BLaER1 treated with 17β-estradiol and CSF1 and Interleukin-3, amounts not matched to agents 10 nM and 100 nM (cell line): Measurements from ENCODE around the gene CDH23.

Experiments used
- H3K27ac ChIP-seq, 11 experiments: shearing (Covaris generic); formaldehyde crosslinking; 2 replicates each; pipeline ENCODE4 v1.8.1; 2022
- H3K27me3 ChIP-seq, 11 experiments: shearing (Covaris generic); formaldehyde crosslinking; 2 replicates each; pipeline ENCODE4 v1.8.1; 2022
- H3K36me3 ChIP-seq, 11 experiments: shearing (Covaris generic); formaldehyde crosslinking; 2 replicates each; pipeline ENCODE4 v1.8.1; 2022
- H3K4me1 ChIP-seq, 10 experiments: shearing (Covaris generic); formaldehyde crosslinking; 2 replicates each; pipeline ENCODE4 v1.8.1; 2022
- H3K4me2 ChIP-seq, 11 experiments: shearing (Covaris generic); formaldehyde crosslinking; 2 replicates each; pipeline ENCODE4 v1.8.1; 2022
- H3K4me3 ChIP-seq, 10 experiments: shearing (Covaris generic); formaldehyde crosslinking; 2 replicates each; pipeline ENCODE4 v1.8.1; 2022
- H3K9ac ChIP-seq, 11 experiments: shearing (Covaris generic); formaldehyde crosslinking; 2 replicates each; pipeline ENCODE4 v1.8.1; 2022
- H3K9me3 ChIP-seq, 11 experiments: shearing (Covaris generic); formaldehyde crosslinking; replicated peaks in 1 of 11; 2 replicates each; pipeline ENCODE4 v1.8.1; 2022
- H4K20me1 ChIP-seq, 11 experiments: shearing (Covaris generic); formaldehyde crosslinking; 2 replicates each; pipeline ENCODE4 v1.8.1; 2022
- Cebpa-rat ChIP-seq, 11 experiments: shearing (Covaris generic); IDR thresholded peaks; 2 replicates each; pipeline ENCODE4 v1.8.1; 2022

CDH23 gene

GRCh38 chr10:71823356-71823755, 426.6 kb downstream of the CDH23 start:
- Histone ChIP-seq H4K20me1 (peaks cover 33 to 100% (median 97%) of the 10 kb centered on the region in 11 experiments), H3K9me3 (no peaks in the 10 kb centered on the region), H3K27me3 (no peaks in the 10 kb centered on the region), H3K4me3 (no peak overlapping the region), H3K27ac (0 out of 22 replicates have a peak overlapping the region, but pooled peaks of 1 of the 11 experiments have one; percentile 3), H3K4me1 (peaks cover 3 to 100% (median 27%) of the 10 kb centered on the region in 10 experiments; a peak in 17 of 20 replicates), H3K36me3 (peaks cover 100% of the 10 kb centered on the region in 11 experiments), H3K9ac (peak overlapping the region in 4 of 11 experiments; percentile 10 to 32 (median 29); a peak in 4 of 22 replicates), H3K4me2 (peak overlapping the region in 4 of 11 experiments; percentile 2 to 51 (median 34); a peak in 6 of 22 replicates)
- no peak for TF ChIP-seq Cebpa-rat (IDR thresholded peaks at IDR 0.05)

DNA sequence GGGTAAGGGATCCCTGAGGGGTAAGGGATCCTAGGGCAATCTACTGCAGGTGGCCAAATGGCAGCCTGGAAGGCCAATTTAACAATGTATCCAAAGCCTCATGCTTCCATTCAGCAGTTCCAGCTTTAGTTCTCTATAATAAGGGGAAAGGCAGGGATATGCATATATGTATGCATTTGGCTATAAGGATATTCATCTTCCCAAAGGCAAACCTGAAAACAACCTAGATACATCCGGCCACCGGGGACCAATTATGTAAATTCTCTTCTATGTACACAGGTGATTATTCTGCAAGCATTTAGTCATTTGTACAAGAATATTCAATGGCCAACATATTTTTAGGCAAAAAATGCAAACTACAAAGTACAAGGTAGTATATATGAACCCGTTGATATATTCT, 427.6 kb downstream of the CDH23 start:
- H3K27me3 ChIP-seq: no peaks in the 10 kb centered on the region
- peaks cover 5 to 98% (median 35%) of the 10 kb centered on the region in 10 experiments; a peak in 18 of 20 replicates for H3K4me1 ChIP-seq
- peak overlapping the region in 4 of 11 experiments; percentile 11 to 51 (median 34); a peak in 4 of 22 replicates for H3K4me2 ChIP-seq
- TF ChIP-seq Cebpa-rat (IDR thresholded peaks at IDR 0.05): no peak
- no peak overlapping the region for H3K27ac ChIP-seq
- peaks cover 100% of the 10 kb centered on the region in 11 experiments for H3K36me3 ChIP-seq
- peaks cover 40 to 100% (median 97%) of the 10 kb centered on the region in 11 experiments for H4K20me1 ChIP-seq
- H3K4me3 ChIP-seq: no peak overlapping the region
- peak overlapping the region in 1 of 11 experiments; percentile 32; a peak in 1 of 22 replicates for H3K9ac ChIP-seq
- peaks cover 0 to 8% (median under 1%) of the 10 kb centered on the region in 11 experiments; a peak in 9 of 22 replicates for H3K9me3 ChIP-seq

- Histone ChIP-seq H3K27me3 (no peaks in the 10 kb centered on the region), H4K20me1 (peaks cover 44 to 100% (median 97%) of the 10 kb centered on the region in 11 experiments), H3K4me3 (no peak overlapping the region), H3K9me3 (peaks cover 0 to 16% (median 8%) of the 10 kb centered on the region in 11 experiments; a peak in 11 of 22 replicates), H3K36me3 (peaks cover 100% of the 10 kb centered on the region in 11 experiments), H3K4me1 (peaks cover 5 to 98% (median 43%) of the 10 kb centered on the region in 10 experiments; a peak in 18 of 20 replicates), H3K27ac (peak overlapping the region in 2 of 11 experiments; percentile 7 to 15; a peak in 2 of 22 replicates), H3K9ac (peak overlapping the region in 2 of 11 experiments; percentile 4 to 40; a peak in 2 of 22 replicates), H3K4me2 (peak overlapping the region in 2 of 11 experiments; percentile 50 to 53; a peak in 4 of 22 replicates)
- TF ChIP-seq Cebpa-rat (IDR thresholded peaks at IDR 0.05): no peak
Observed at GRCh38 chr10:71825217-71825616, 428.5 kb downstream of the CDH23 start.

- Histone ChIP-seq H4K20me1 (peaks cover 59 to 100% (median 97%) of the 10 kb centered on the region in 11 experiments), H3K4me1 (peaks cover 6 to 99% (median 62%) of the 10 kb centered on the region in 10 experiments; a peak in 19 of 20 replicates), H3K4me3 (no peak overlapping the region; a peak in 1 of 20 replicates), H3K9me3 (peaks cover 0 to 41% (median 8%) of the 10 kb centered on the region in 11 experiments; a peak in 11 of 22 replicates), H3K36me3 (peaks cover 100% of the 10 kb centered on the region in 11 experiments), H3K27ac (peak overlapping the region in 8 of 11 experiments; percentile 75 to 90 (median 88); a peak in 14 of 22 replicates), H3K27me3 (no peaks in the 10 kb centered on the region), H3K4me2 (peak overlapping the region in 5 of 11 experiments; percentile 72 to 98 (median 96); a peak in 7 of 22 replicates), H3K9ac (peak overlapping the region in 7 of 11 experiments; percentile 17 to 75 (median 69); a peak in 8 of 22 replicates)
- TF ChIP-seq Cebpa-rat (IDR thresholded peaks at IDR 0.05): no peak
Observed at GRCh38 chr10:71827852-71828251, 431.1 kb downstream of the CDH23 start.

- H3K27ac ChIP-seq: peak overlapping the region; percentile 52 to 90 (median 84)
- peaks cover 0 to 41% (median 8%) of the 10 kb centered on the region in 11 experiments; a peak in 11 of 22 replicates for H3K9me3 ChIP-seq
- H3K4me1 ChIP-seq: peaks cover 9 to 99% (median 66%) of the 10 kb centered on the region in 10 experiments
- H4K20me1 ChIP-seq: peaks cover 60 to 100% (median 97%) of the 10 kb centered on the region in 11 experiments
- H3K4me2 ChIP-seq: peak overlapping the region in 10 of 11 experiments; percentile 43 to 99 (median 83); a peak in 19 of 22 replicates
- peak overlapping the region in 6 of 10 experiments; percentile 21 to 45 (median 30); a peak in 9 of 20 replicates for H3K4me3 ChIP-seq
- no peaks in the 10 kb centered on the region for H3K27me3 ChIP-seq
- H3K9ac ChIP-seq: peak overlapping the region in 10 of 11 experiments; percentile 49 to 75 (median 68); a peak in 18 of 22 replicates
- TF ChIP-seq Cebpa-rat (IDR thresholded peaks at IDR 0.05): no peak
- peaks cover 95 to 100% (median 100%) of the 10 kb centered on the region in 11 experiments for H3K36me3 ChIP-seq
Observed at GRCh38 chr10:71828702-71829101, 432.0 kb downstream of the CDH23 start.

DNA sequence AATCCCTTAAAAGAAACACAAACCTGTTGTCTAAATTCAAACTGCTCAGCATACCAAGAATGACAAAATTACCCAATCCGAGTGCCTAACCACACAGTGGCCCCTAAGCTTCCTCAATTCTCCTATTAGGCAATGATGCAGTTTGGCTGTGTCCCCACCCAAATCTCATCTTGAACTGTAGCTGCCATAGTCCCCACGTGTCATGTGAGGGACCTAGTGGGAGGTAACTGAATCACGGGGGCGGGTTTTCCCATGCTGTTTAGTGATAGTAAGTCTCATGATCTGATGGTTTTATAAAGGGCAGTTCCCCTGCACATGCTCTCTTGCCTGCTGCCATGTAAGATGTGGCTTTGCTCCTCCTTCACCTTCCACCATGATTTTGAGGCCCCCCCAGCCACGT, 432.5 kb downstream of the CDH23 start:
- H4K20me1 ChIP-seq: peaks cover 60 to 100% (median 97%) of the 10 kb centered on the region in 11 experiments
- H3K4me2 ChIP-seq: peak overlapping the region in 10 of 11 experiments; percentile 43 to 99 (median 95); a peak in 19 of 22 replicates

DNA sequence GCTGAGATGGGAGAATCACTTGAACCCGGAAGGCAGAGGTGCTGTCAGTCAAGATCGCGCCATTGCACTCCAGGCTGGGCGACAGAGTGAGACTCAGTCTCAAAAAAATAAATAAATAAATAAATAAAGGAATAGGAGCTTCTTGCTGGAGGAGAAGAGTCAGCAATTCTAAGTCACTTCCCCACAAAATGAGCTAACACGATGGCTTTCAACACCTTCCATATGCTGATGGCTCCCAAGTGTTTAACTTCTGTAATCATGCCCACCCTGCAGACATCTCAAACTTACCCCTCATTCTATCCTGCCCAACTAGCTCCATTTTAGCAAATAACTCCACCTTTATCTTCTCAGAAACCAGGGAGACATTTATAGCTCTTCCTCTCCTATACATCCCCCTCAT, 433.2 kb downstream of the CDH23 start:
- H3K36me3 ChIP-seq: peaks cover 92 to 100% (median 100%) of the 10 kb centered on the region in 11 experiments
- no peak for TF ChIP-seq Cebpa-rat (IDR thresholded peaks at IDR 0.05)

More for the DNA sequence above, 432.5 kb downstream of the CDH23 start:
- peaks cover 14 to 99% (median 69%) of the 10 kb centered on the region in 10 experiments for H3K4me1 ChIP-seq
- peaks cover 95 to 100% (median 100%) of the 10 kb centered on the region in 11 experiments for H3K36me3 ChIP-seq
- TF ChIP-seq Cebpa-rat (IDR thresholded peaks at IDR 0.05): peak; percentile 39 to 85 (median 79); a peak in 18 of 22 replicates
- peak overlapping the region; percentile 52 to 90 (median 84) for H3K27ac ChIP-seq
- peaks cover 0 to 41% (median 8%) of the 10 kb centered on the region in 11 experiments; a peak in 11 of 22 replicates for H3K9me3 ChIP-seq
- peaks cover 0 to 4% (median 0%) of the 10 kb centered on the region in 11 experiments; a peak in 1 of 22 replicates for H3K27me3 ChIP-seq
- peak overlapping the region in 6 of 10 experiments; percentile 12 to 45 (median 34); a peak in 10 of 20 replicates for H3K4me3 ChIP-seq
- H3K9ac ChIP-seq: peak overlapping the region in 9 of 11 experiments; percentile 63 to 75 (median 69); a peak in 16 of 22 replicates

DNA sequence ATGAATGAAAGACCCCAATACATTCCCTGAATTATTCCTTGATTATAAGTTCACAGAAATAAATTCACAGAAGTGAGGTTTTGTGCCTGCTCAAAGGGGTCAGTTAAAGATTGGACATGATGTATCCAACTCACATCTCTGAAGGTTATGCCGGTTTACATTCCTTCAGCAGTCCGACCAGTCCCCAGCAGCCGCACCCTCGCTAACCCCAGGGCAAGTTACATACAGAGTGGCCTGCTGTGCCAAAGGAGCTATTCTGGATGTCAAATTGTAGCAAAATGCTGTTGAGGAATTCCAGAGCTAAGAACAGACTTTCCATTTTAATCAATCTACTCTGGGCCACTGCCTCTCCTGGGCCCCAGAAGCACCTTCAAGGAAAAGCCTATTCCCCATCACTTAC, 434.0 kb downstream of the CDH23 start:
- no peak for TF ChIP-seq Cebpa-rat (IDR thresholded peaks at IDR 0.05)
- Histone ChIP-seq H3K36me3 (peaks cover 83 to 100% (median 95%) of the 10 kb centered on the region in 11 experiments), H3K9ac (peak overlapping the region in 3 of 11 experiments; percentile 17 to 54 (median 22); a peak in 2 of 22 replicates), H3K9me3 (peaks cover 0 to 41% (median 8%) of the 10 kb centered on the region in 11 experiments; a peak in 11 of 22 replicates), H3K27ac (peak overlapping the region in 8 of 11 experiments; percentile 2 to 90 (median 88); a peak in 12 of 22 replicates), H3K4me1 (peaks cover 30 to 100% (median 80%) of the 10 kb centered on the region in 10 experiments), H3K27me3 (peaks cover 0 to 9% (median 0%) of the 10 kb centered on the region in 11 experiments; a peak in 1 of 22 replicates), H3K4me2 (peak overlapping the region in 7 of 11 experiments; percentile 56 to 99 (median 97); a peak in 13 of 22 replicates), H3K4me3 (peak overlapping the region in 3 of 10 experiments; percentile 1 to 45 (median 20); a peak in 4 of 20 replicates), H4K20me1 (peaks cover 59 to 100% (median 97%) of the 10 kb centered on the region in 11 experiments)

More for the DNA sequence above, 433.2 kb downstream of the CDH23 start:
- Histone ChIP-seq H3K27ac (peak overlapping the region; percentile 21 to 90 (median 84); a peak in 20 of 22 replicates), H3K9me3 (peaks cover 0 to 41% (median 8%) of the 10 kb centered on the region in 11 experiments; a peak in 11 of 22 replicates), H3K27me3 (peaks cover 0 to 9% (median 0%) of the 10 kb centered on the region in 11 experiments; a peak in 1 of 22 replicates), H4K20me1 (peaks cover 65 to 100% (median 97%) of the 10 kb centered on the region in 11 experiments), H3K4me1 (peaks cover 21 to 100% (median 75%) of the 10 kb centered on the region in 10 experiments), H3K4me3 (peak overlapping the region in 6 of 10 experiments; percentile 1 to 45 (median 22); a peak in 8 of 20 replicates), H3K9ac (peak overlapping the region in 7 of 11 experiments; percentile 32 to 55 (median 48); a peak in 7 of 22 replicates), H3K4me2 (peak overlapping the region in 9 of 11 experiments; percentile 43 to 99 (median 96); a peak in 17 of 22 replicates)
